ENCODE results near the gene KCTD2. TPM values are rescaled to one million over a fixed set of nuclear protein-coding genes. Genes with fewer than 3 reads are reported as not detected.

Gene KCTD2
- total and polyA plus RNA-seq, 2 of the 13 experiments (the other 11 are each of a cell fraction or from before 2014, with no cell fraction given), result 28.3 to 32.6 TPM

GRCh38 chr17:75046407-75047289 is at the start of gene KCTD2, which contains the start of gene ATP5PD (continued):
- TF ChIP-seq LBX2 (CRISPR knock-in tag; IDR thresholded peaks at IDR 0.05; ENCODE audit: borderline replicate concordance) (peak; percentile 97), RFX5 (IDR thresholded peaks at IDR 0.05; ENCODE audit: low read depth, low read length) (peak; percentile 34; the same call in 1 of the 2 replicates), POGK (CRISPR knock-in tag; conservative IDR thresholded peaks at IDR 0.05) (peak; percentile 74; the same call in 1 of the 2 replicates), ZFX (CRISPR knock-in tag; IDR thresholded peaks at IDR 0.05; ENCODE audit: low read depth) (peak; percentile 92), ZFP82 (CRISPR knock-in tag; IDR thresholded peaks at IDR 0.05; ENCODE audit: borderline replicate concordance) (0 out of 2 replicates have a peak, but pooled peaks have one; percentile 29), STAG1 (CRISPR knock-in tag; IDR thresholded peaks at IDR 0.05) (0 out of 2 replicates have a peak, but pooled peaks have one; percentile 4), TOPORS (CRISPR knock-in tag; IDR thresholded peaks at IDR 0.05) (peak; percentile 52; the same call in 1 of the 2 replicates), POLR2AphosphoS5 (IDR thresholded peaks at IDR 0.05; ENCODE audit: low read depth, low read length) (peak; percentile 98), RELA (CRISPR knock-in tag; IDR thresholded peaks at IDR 0.05) (peak; percentile 90; the same call in 1 of the 2 replicates), RORA (CRISPR knock-in tag; IDR thresholded peaks at IDR 0.05) (no peak), ZBTB7A (CRISPR knock-in tag; IDR thresholded peaks at IDR 0.05) (peak; percentile 90), ZNF589 (CRISPR knock-in tag; conservative IDR thresholded peaks at IDR 0.05) (peak; percentile 79), ZNF790 (CRISPR knock-in tag; IDR thresholded peaks at IDR 0.05; ENCODE audit: borderline replicate concordance) (no peak; the same call in 1 of the 2 replicates), ZNF230 (CRISPR knock-in tag; IDR thresholded peaks at IDR 0.05) (peak; percentile 86; the same call in 1 of the 2 replicates), HNRNPLL (IDR thresholded peaks at IDR 0.05; ENCODE audit: low read depth, low read length, poor library complexity, severe bottlenecking) (peak; percentile 85), ZNF430 (CRISPR knock-in tag; IDR thresholded peaks at IDR 0.05) (no peak), ZBTB14 (CRISPR knock-in tag; IDR thresholded peaks at IDR 0.05) (peak; percentile 4; the same call in 1 of the 2 replicates), THAP9 (CRISPR knock-in tag; IDR thresholded peaks at IDR 0.05; ENCODE audit: borderline replicate concordance) (peak; percentile 78; the same call in 1 of the 2 replicates), IRF2 (CRISPR knock-in tag; IDR thresholded peaks at IDR 0.05) (peak; percentile 90), GPBP1L1 (CRISPR knock-in tag; IDR thresholded peaks at IDR 0.05) (no peak)

All from HepG2 (cell line).